Liver (tissue), 4 donors: ENCODE results near the gene MT3. TPM values are rescaled to one million over a fixed set of nuclear protein-coding genes. Genes with fewer than 3 reads are reported as not detected.

Experiments used
- polyA plus RNA-seq, 2 donors: library from polyadenylated mRNA; stranded (reverse) in 1 of 2; unstranded in 1 of 2; fragments of 200-250 nt in 1 of 2; fragments of >200 nt in 1 of 2; fragmentation: Nextera tagmentation in 1 of 2; extraction: Ambion mirVana in 1 of 2; gene quantifications; one replicate each; pipeline versions ENCODE4 v1.2.1 to v1.2.3, GENCODE V29; 2013 to 2015
- total RNA-seq, 2 donors: library from RNA; depleted of rRNA; stranded (reverse); fragments of >200 nt; gene quantifications; one replicate each; pipeline ENCODE4 v1.2.3, GENCODE V29; 2014
- donor health status: healthy.
- donor health status: healthy.
- donor health status: healthy.

The MT3 gene
- total and polyA plus RNA-seq, 4 donors: not detected

Other genes with a start within 250 kb of the MT3 start
- 100 to 1,000 TPM; 128 to 309 TPM for gene AMFR, start 164.0 kb upstream of the MT3 start, total RNA-seq
- 10 to 100 TPM; 43.3 to 69.1 TPM for gene AMFR, start 164.0 kb upstream of the MT3 start, polyA plus RNA-seq
- gene NUDT21, start 138.2 kb upstream of the MT3 start, total RNA-seq: 10 to 100 TPM; 30.5 to 43.9 TPM
- 10 to 100 TPM; 19.3 to 23.9 TPM for gene NUDT21, start 138.2 kb upstream of the MT3 start, polyA plus RNA-seq
- gene OGFOD1, start 138.0 kb upstream of the MT3 start, total RNA-seq: 10 to 100 TPM; 17.0 to 40.2 TPM
- 10 to 100 TPM; 15.5 to 25.3 TPM for gene OGFOD1, start 138.0 kb upstream of the MT3 start, polyA plus RNA-seq
- 10 to 100 TPM; 11.3 to 13.8 TPM for gene BBS2, start 69.5 kb upstream of the MT3 start, total RNA-seq
- 10 to 100 TPM in 1 of 2 donors, 1 to 10 TPM in 1; 7.1 to 10.9 TPM for gene BBS2, start 69.5 kb upstream of the MT3 start, polyA plus RNA-seq
- gene MT4, start 24.5 kb upstream of the MT3 start, total RNA-seq: not detected
- gene MT4, start 24.5 kb upstream of the MT3 start, polyA plus RNA-seq: not detected
- 100 to 1,000 TPM in 1 of 2 donors, 10 to 100 TPM in 1; 45.8 to 387 TPM for gene MT2A, start 19.1 kb downstream of the MT3 start, total RNA-seq
- 1,000 to 10,000 TPM; 4,079 to 5,206 TPM for gene MT2A, start 19.1 kb downstream of the MT3 start, polyA plus RNA-seq
- 1,000 to 10,000 TPM in 1 of 2 donors, 100 to 1,000 TPM in 1; 206 to 1,831 TPM for gene MT1E, start 36.3 kb downstream of the MT3 start, total RNA-seq
- 1,000 to 10,000 TPM in 1 of 2 donors, 100 to 1,000 TPM in 1; 336 to 1,280 TPM for gene MT1E, start 36.3 kb downstream of the MT3 start, polyA plus RNA-seq
- gene MT1M, start 43.1 kb downstream of the MT3 start, total RNA-seq: 100 to 1,000 TPM in 1 of 2 donors, 10 to 100 TPM in 1; 20.4 to 159 TPM
- 100 to 1,000 TPM; 229 to 343 TPM for gene MT1M, start 43.1 kb downstream of the MT3 start, polyA plus RNA-seq
- gene MT1A, start 49.1 kb downstream of the MT3 start, total RNA-seq: 10 to 100 TPM; 10.1 to 21.9 TPM
- gene MT1A, start 49.1 kb downstream of the MT3 start, polyA plus RNA-seq: 100 to 1,000 TPM; 127 to 511 TPM
- gene MT1B, start 62.4 kb downstream of the MT3 start, total RNA-seq: 1 to 10 TPM in 1 of 2 donors, not detected in 1; 1.5 TPM
- 1 to 10 TPM in 1 of 2 donors, not detected in 1; 1.2 TPM for gene MT1B, start 62.4 kb downstream of the MT3 start, polyA plus RNA-seq
- 100 to 1,000 TPM in 1 of 2 donors, 10 to 100 TPM in 1; 14.2 to 142 TPM for gene MT1F, start 68.4 kb downstream of the MT3 start, total RNA-seq
- gene MT1F, start 68.4 kb downstream of the MT3 start, polyA plus RNA-seq: 100 to 1,000 TPM; 126 to 895 TPM
- gene MT1G, start 78.5 kb downstream of the MT3 start, total RNA-seq: 1,000 to 10,000 TPM in 1 of 2 donors, 100 to 1,000 TPM in 1; 152 to 2,353 TPM
- 1,000 to 10,000 TPM; 4,443 to 9,444 TPM for gene MT1G, start 78.5 kb downstream of the MT3 start, polyA plus RNA-seq
- 1,000 to 10,000 TPM in 1 of 2 donors, 1 to 10 TPM in 1; 4.4 to 1,396 TPM for gene MT1H, start 80.3 kb downstream of the MT3 start, total RNA-seq
- 1,000 to 10,000 TPM in 1 of 2 donors, 100 to 1,000 TPM in 1; 479 to 1,775 TPM for gene MT1H, start 80.3 kb downstream of the MT3 start, polyA plus RNA-seq
- 100 to 1,000 TPM; 213 to 754 TPM for gene MT1X, start 92.9 kb downstream of the MT3 start, total RNA-seq
- gene MT1X, start 92.9 kb downstream of the MT3 start, polyA plus RNA-seq: 1,000 to 10,000 TPM; 2,051 to 3,979 TPM
- gene NUP93, start 140.6 kb downstream of the MT3 start, total RNA-seq: 10 to 100 TPM; 11.3 to 31.8 TPM
- 1 to 10 TPM; 8.2 to 8.4 TPM for gene NUP93, start 140.6 kb downstream of the MT3 start, polyA plus RNA-seq